Suppressor macrophage treated with lipopolysaccharide for 4 hours (primary cell): ENCODE data around the gene AMACR.
"Not testable (repeated sequence)": the region's sequence is repeated elsewhere in the genome, so short reads cannot be mapped to it uniquely, and the experiment has no call there.

ENCODE experiments used
- DNase-seq: peaks from one replicate; pipeline ENCODE4 v3.0.0-alpha.2; 2020

The AMACR gene

GRCh38 chr5:33964132-33964700, 43.6 kb downstream of the AMACR start:
- peak; percentile 19 for DNase-seq

GRCh38 chr5:33958176-33958575, 49.7 kb downstream of the AMACR start:
- DNase-seq: no peak

- DNase-seq: no peak
Observed at GRCh38 chr5:33957577-33958150, 50.2 kb downstream of the AMACR start.

DNA sequence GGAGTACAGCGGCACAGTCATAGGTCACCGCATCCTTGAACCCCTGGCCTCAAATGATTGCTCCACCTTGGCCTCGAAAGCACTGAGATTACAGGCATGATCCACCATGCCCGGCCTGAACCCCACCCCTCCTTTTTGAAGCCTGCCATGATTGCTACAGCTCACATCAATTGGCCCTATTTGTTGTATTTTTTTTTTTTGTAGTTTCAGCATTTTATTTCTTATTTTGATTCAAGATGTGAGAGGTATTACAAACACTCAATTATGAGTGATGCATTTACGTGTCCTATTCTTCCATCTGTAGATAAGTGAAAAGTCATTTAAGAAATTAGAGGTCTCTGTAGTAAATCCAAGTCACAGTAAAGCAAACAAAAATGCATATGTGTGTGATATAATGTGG, 55.7 kb downstream of the AMACR start:
- DNase-seq: not testable (repeated sequence)

DNA sequence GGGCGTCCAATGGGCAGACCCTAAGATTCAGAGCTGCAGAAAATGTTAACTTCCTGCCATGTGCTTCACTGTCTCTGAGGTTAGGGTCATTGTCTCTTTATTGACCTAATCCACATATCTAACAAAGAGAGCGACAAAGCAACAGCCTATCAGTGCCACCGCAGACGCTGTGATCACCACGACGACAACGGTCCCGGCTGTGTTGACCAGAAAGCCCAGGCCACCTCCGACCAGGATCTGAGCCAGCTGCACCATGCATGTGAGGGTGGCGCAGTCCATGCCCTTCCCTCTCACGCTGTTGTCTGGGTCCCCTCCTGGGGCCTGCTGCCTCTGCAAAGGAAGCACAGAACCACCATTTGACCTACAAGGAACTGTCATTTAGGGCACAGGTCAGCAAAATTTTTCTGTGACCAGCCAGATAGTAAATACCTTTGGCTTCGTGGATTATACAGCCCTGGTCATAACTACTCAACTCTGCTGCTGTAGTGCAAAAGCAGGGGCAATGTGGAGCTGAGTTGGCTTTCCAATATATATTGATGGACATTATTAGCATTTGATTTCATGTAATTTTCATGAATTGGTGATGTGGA, 63.2 kb downstream of the AMACR start:
- DNase-seq: no peak

DNA sequence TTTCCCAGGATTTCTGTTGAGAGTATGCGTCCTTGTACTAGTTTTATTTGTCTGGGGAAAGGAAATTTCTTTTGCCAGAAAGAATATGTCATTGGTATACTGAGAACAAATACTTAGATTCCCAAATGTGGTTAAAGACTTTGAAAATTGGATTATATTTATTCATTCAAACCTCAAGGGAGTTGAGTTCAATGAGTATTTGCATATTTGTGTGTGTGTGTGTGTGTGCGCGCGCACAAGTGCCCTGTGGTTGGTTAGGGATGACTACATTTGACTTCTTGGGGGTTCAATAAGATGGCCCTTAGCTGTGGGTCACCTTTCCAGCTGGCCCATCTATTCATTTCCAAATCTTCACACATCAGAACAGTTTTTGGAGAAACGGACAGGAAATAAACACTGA, 66.8 kb downstream of the AMACR start:
- no peak for DNase-seq

GRCh38 chr5:33939556-33940262, 68.1 kb downstream of the AMACR start:
- peak; percentile 6 for DNase-seq

- no peak for DNase-seq
Observed at GRCh38 chr5:33938881-33939280, 69.0 kb downstream of the AMACR start.

DNA sequence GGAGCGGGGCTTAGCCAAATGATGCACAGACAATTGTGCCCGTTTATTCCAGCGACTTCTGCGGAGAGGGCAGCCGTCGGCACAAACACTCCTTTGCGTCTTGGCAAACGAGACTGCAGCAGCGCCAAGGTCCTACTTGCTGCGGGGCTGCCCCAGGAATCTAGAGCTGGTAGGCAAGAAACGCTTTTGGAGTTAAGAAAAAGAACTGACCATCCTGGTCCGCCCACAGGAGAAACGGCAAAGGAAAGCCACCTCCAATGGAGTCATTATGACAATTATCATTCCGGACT, 69.4 kb downstream of the AMACR start:
- no peak for DNase-seq

GRCh38 chr5:33937707-33938506, 69.9 kb downstream of the AMACR start:
- DNase-seq: no peak

GRCh38 chr5:33937017-33937706, 70.7 kb downstream of the AMACR start:
- DNase-seq: no peak

DNA sequence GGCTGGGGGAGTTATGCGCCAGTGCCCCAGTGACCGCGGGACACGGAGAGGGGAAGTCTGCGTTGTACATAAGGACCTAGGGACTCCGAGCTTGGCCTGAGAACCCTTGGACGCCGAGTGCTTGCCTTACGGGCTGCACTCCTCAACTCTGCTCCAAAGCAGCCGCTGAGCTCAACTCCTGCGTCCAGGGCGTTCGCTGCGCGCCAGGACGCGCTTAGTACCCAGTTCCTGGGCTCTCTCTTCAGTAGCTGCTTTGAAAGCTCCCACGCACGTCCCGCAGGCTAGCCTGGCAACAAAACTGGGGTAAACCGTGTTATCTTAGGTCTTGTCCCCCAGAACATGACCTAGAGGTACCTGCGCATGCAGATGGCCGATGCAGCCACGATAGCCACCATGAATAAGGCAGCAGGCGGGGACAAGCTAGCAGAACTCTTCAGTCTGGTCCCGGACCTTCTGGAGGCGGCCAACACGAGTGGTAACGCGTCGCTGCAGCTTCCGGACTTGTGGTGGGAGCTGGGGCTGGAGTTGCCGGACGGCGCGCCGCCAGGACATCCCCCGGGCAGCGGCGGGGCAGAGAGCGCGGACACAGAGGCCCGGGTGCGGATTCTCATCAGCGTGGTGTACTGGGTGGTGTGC, 71.4 kb downstream of the AMACR start, which contains the start of gene RXFP3:
TSS of gene RXFP3 (plus strand) at position 6 of the 636 bp plus-strand sequence. CDS start at position 361, 355 bp downstream.
- DNase-seq: no peak
